Small intestine (tissue), 7 donors: ENCODE data around the gene TAS1R3. TPM values are rescaled to one million over a fixed set of nuclear protein-coding genes. Genes with fewer than 3 reads are reported as not detected.

Experiments used
- DNase-seq, 2 donors: peaks; one replicate each; pipeline versions ENCODE4 v3.0.0 to v3.0.0-alpha.2; 2013
- FAIRE-seq: peaks from 2 replicates; lab custom pipeline; 2012; peaks lifted over from hg19 to GRCh38; lab: Jason Lieb, UNC
- H3K27ac ChIP-seq, 3 donors: one replicate each; pipeline ENCODE4 v1.5.1; 2013; ENCODE audit warnings: low read length in 2 of 3, mild to moderate bottlenecking in 2 of 3, control low read depth in 1 of 3, inconsistent platforms in 1 of 3, low read depth in 1 of 3, moderate library complexity in 1 of 3
- H3K27me3 ChIP-seq, 3 donors: one replicate each; pipeline ENCODE4 v1.6.1; 2013; ENCODE audit warnings: low read length in 3 of 3, inconsistent platforms in 1 of 3; ENCODE audit not compliant: control insufficient read depth in 3 of 3, insufficient read depth in 3 of 3
- H3K36me3 ChIP-seq, 3 donors: one replicate each; pipeline ENCODE4 v1.6.1; 2013; ENCODE audit warnings: low read length in 3 of 3, inconsistent platforms in 1 of 3, low read depth in 1 of 3, mild to moderate bottlenecking in 1 of 3, moderate library complexity in 1 of 3; ENCODE audit not compliant: control insufficient read depth in 3 of 3, insufficient read depth in 2 of 3
- H3K4me1 ChIP-seq, 3 donors: one replicate each; pipeline ENCODE4 v1.6.1; 2013; ENCODE audit warnings: low read length in 2 of 3, inconsistent platforms in 1 of 3, low read depth in 1 of 3, mild to moderate bottlenecking in 1 of 3, moderate library complexity in 1 of 3; ENCODE audit not compliant: control insufficient read depth in 3 of 3, insufficient read depth in 2 of 3
- H3K4me3 ChIP-seq, 3 donors: one replicate each; pipeline ENCODE4 v1.5.1; 2013; ENCODE audit warnings: low read length in 3 of 3, control low read depth in 1 of 3, inconsistent platforms in 1 of 3, low read depth in 1 of 3, mild to moderate bottlenecking in 1 of 3, moderate library complexity in 1 of 3
- H3K9me3 ChIP-seq, 2 donors: one replicate each; pipeline ENCODE4 v1.6.1; 2013; ENCODE audit warnings: low read depth in 1 of 2, low read length in 1 of 2; ENCODE audit not compliant: control insufficient read depth in 2 of 2, insufficient read depth in 1 of 2
- WGBS, 3 donors: extraction: QIAGEN DNeasy Blood & Tissue Kit; methylation state at CpG; one replicate each; pipeline ENCODE4 v1.1.7; 2013; 5-methylcytosine and 5-hydroxymethylcytosine counted together
- polyA plus RNA-seq, 4 donors: library from polyadenylated mRNA; stranded (reverse) in 3 of 4; unstranded in 1 of 4; fragments of 200-250 nt in 3 of 4; fragments of 120-200 nt in 1 of 4; gene quantifications; one replicate each; pipeline versions ENCODE4 v1.2.1 to v1.2.3, GENCODE V29; 2013
- donor health status: healthy with polysubstance abuse.
- donor health status: control.
- donor health status: control.
- donor health status: Bipolar disorder and iron deficiency.
- donor health status: healthy.

Gene TAS1R3
- polyA plus RNA-seq, 4 donors = 0.33 to 0.99 (median 0.63) TPM

- Histone ChIP-seq H3K4me1 (peaks cover 0 to 27% (median 3%) of the 10 kb centered on the region in 3 donors), H3K4me3 (no peak overlapping the region), H3K36me3 (no peaks in the 10 kb centered on the region), H3K9me3 (no peaks in the 10 kb centered on the region), H3K27ac (no peak overlapping the region), H3K27me3 (peaks cover 0 to 15% (median 4%) of the 10 kb centered on the region in 3 donors)
- WGBS, 3 donors = 53 to 66% (median 55%) methylated on average over 42 to 50 of the region's 50 CpGs
- DNase-seq (no peak), FAIRE-seq (no peak)
Observed at GRCh38 chr1:1286313-1287261, 44.5 kb upstream of the TAS1R3 start.

DNA sequence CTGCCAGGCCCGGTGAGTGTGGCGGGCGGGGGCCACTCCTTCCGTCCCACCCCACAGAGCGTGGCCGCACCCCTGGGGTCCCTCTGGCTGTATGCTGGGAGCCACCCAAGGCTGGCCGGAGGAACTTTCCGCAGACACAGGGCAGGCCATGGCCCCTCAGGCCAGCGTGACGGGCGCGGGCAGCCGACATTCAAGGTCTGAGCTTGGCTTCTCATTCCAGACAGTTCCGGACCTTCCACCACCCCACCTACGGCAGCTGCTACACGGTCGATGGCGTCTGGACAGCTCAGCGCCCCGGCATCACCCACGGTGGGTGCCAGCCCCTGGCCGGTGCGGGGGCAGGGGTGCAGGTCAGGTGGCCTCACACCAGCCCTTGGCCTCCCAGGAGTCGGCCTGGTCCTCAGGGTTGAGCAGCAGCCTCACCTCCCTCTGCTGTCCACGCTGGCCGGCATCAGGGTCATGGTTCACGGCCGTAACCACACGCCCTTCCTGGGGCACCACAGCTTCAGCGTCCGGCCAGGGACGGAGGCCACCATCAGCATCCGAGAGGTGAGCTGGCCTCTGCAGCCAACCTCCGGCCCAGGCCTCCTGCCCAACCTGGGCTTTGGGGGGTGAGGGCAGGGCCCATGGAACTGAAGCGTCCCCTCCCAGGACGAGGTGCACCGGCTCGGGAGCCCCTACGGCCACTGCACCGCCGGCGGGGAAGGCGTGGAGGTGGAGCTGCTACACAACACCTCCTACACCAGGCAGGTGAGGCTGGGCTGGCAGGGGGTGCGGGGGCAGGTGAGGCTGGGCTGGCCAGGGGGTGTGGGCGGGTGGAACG, 43.6 kb upstream of the TAS1R3 start:
- DNase-seq = no peak
- no peaks in the 10 kb centered on the region for H3K9me3 ChIP-seq
- no peak overlapping the region for H3K4me3 ChIP-seq
- H3K4me1 ChIP-seq = peaks cover 0 to 24% (median under 1%) of the 10 kb centered on the region in 3 donors
- H3K27me3 ChIP-seq = peaks cover 0 to 15% (median 4%) of the 10 kb centered on the region in 3 donors
- peaks cover 0 to 6% (median 0%) of the 10 kb centered on the region in 3 donors for H3K36me3 ChIP-seq
- no peak overlapping the region for H3K27ac ChIP-seq
- WGBS, 3 donors = 51 to 79% (median 62%) methylated on average over 36 to 46 of the region's 46 CpGs
- FAIRE-seq = no peak

- DNase-seq (peak; percentile 67 to 71), FAIRE-seq (no peak)
- 35 to 47% (median 40%) methylated on average over 15 of the region's 15 CpGs for WGBS, 3 donors
- Histone ChIP-seq H3K4me1 (peaks cover 0 to 23% (median 0%) of the 10 kb centered on the region in 3 donors), H3K9me3 (no peaks in the 10 kb centered on the region), H3K36me3 (peaks cover 0 to 25% (median 0%) of the 10 kb centered on the region in 3 donors), H3K27ac (no peak overlapping the region), H3K4me3 (no peak overlapping the region), H3K27me3 (peaks cover 0 to 15% (median 4%) of the 10 kb centered on the region in 3 donors)
Observed at GRCh38 chr1:1290238-1290731, 40.8 kb upstream of the TAS1R3 start.

- H3K9me3 ChIP-seq = no peaks in the 10 kb centered on the region
- peaks cover 0 to 14% (median 4%) of the 10 kb centered on the region in 3 donors for H3K27me3 ChIP-seq
- peak; percentile 33 to 49 for DNase-seq
- FAIRE-seq = no peak
- H3K4me3 ChIP-seq = no peak overlapping the region
- H3K27ac ChIP-seq = no peak overlapping the region
- WGBS, 3 donors = 11 to 45% (median 27%) methylated on average over 25 to 28 of the region's 28 CpGs
- H3K4me1 ChIP-seq = peaks cover 0 to 19% (median 0%) of the 10 kb centered on the region in 3 donors
- H3K36me3 ChIP-seq = peaks cover 0 to 33% (median 4%) of the 10 kb centered on the region in 3 donors
Observed at GRCh38 chr1:1291023-1291528, 40.0 kb upstream of the TAS1R3 start.

DNA sequence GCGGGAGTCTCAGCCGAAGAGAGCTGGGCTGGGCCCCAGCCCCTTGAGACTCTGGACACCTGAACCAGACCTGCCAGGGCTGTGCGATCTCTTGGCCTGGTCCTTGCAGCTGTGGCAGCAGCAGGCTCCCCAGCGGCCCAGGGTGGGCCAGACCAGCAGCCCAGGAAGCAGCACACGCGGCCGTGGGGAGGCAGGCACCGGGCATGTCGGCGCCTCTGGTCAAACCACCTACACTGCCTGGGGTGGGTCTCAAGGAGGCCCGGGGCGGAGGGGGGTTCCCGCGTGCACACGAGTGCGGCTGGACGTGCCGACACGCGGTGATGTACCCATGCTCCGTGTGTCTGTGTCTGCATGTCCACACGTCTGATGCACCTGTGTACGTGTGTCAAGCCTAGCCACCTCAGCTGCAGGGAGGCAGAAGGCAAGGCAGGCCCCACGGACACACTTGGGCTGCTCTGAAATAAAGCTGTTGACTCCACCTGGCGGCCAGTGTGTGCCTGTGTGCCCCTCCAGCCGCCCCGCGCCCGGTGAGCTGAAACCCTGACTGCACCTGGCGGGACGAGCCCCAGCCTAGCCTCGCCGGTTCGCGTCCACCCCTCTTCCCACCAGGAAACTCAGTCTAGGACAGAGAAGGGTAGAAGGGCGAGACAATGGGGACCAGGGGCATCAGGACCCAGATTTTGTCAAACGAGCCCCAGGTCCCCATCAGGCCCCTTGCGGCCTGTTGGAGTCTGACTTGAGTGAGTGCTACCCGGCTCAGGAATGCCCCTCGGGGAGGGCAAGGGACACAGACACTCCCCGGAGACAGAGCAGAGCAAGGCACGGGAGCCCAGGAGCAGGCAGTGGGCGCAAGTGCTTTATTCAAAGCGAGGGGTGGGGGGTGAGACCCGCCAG, 39.3 kb upstream of the TAS1R3 start:
- DNase-seq = peak; percentile 84 to 85
- Histone ChIP-seq H3K27ac (no peak overlapping the region), H3K4me1 (peaks cover 0 to 19% (median 0%) of the 10 kb centered on the region in 3 donors), H3K27me3 (peaks cover 0 to 9% (median 4%) of the 10 kb centered on the region in 3 donors), H3K9me3 (no peaks in the 10 kb centered on the region), H3K36me3 (peaks cover 0 to 40% (median 4%) of the 10 kb centered on the region in 3 donors), H3K4me3 (no peak overlapping the region)
- FAIRE-seq = no peak
- 17 to 43% (median 28%) methylated on average over 35 to 45 of the region's 45 CpGs for WGBS, 3 donors

DNA sequence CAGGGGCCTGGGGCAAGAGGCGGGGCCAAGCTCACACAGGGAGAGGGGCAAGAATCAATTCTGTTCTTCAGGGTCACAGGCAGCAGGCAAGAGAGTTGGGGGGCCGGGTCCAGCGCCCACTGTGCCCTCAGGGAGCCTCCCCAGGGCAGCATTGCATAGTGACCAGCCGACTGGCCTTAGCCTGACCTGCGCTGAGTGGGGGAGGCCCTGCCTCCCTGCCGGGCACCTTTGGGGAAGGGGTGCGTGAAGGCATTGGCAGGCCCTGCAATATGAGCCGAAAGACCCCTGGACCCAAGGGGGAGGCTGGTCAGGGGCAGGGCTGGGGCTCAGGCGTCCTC, 38.7 kb upstream of the TAS1R3 start:
- 89 to 90% (median 89%) methylated on average over 9 of the region's 9 CpGs for WGBS, 3 donors
- no peak for DNase-seq
- no peak overlapping the region for H3K4me3 ChIP-seq
- H3K4me1 ChIP-seq = peaks cover 0 to 19% (median 0%) of the 10 kb centered on the region in 3 donors
- peaks cover 0 to 42% (median 4%) of the 10 kb centered on the region in 3 donors for H3K36me3 ChIP-seq
- no peak for FAIRE-seq
- H3K27ac ChIP-seq = no peak overlapping the region
- H3K27me3 ChIP-seq = peaks cover 0 to 4% (median 3%) of the 10 kb centered on the region in 3 donors
- H3K9me3 ChIP-seq = no peaks in the 10 kb centered on the region

DNA sequence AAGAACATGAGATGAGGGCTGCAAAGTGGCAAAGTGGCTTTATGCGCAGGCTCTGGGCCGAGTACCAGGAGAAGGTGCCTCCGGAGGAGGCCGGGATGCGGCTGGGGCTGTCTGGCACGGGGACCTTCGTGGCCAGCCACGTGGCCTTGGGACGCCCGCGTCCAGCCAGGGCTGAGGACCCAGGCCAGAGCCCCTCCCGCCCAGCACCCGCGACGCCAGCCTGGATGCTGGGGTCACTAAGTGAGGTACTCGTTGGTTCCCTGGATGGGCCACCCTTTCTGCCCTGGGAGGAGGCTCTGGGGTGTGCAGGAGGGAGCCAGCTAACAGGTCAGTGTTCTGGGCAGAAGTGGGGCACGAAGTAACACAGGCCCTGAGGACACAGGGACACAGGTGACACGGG, 38.2 kb upstream of the TAS1R3 start:
- Histone ChIP-seq H3K4me3 (no peak overlapping the region), H3K9me3 (no peaks in the 10 kb centered on the region), H3K36me3 (peaks cover 0 to 45% (median 4%) of the 10 kb centered on the region in 3 donors), H3K4me1 (peaks cover 0 to 19% (median 0%) of the 10 kb centered on the region in 3 donors), H3K27me3 (peaks cover 0 to under 1% (median 0%) of the 10 kb centered on the region in 3 donors), H3K27ac (no peak overlapping the region)
- DNase-seq (no peak), FAIRE-seq (no peak)
- 91 to 95% (median 93%) methylated on average over 18 of the region's 18 CpGs for WGBS, 3 donors
